ENCODE data around the gene LPA.
"Not testable (repeated sequence)": the region's sequence is repeated elsewhere in the genome, so short reads cannot be mapped to it uniquely, and the experiment has no call there.

GRCh38 chr6:160676418-160676817, 12.3 kb upstream of the LPA start:
- TF ChIP-seq CTCF (IDR thresholded peaks at IDR 0.05; ENCODE audit: insufficient read depth, low read length); POLR2AphosphoS5 (IDR thresholded peaks at IDR 0.05; ENCODE audit: low read depth): not testable (repeated sequence)
